ENCODE measurements around the gene EXOG.

EXOG gene

GRCh38 chr3:38473229-38473628 lies 22.9 kb upstream of the EXOG start:
- no peak for DNase-seq

GRCh38 chr3:38474928-38475605 lies 21.1 kb upstream of the EXOG start:
- no peak for DNase-seq

GRCh38 chr3:38475716-38476115 lies 20.4 kb upstream of the EXOG start:
- DNase-seq: no peak

- DNase-seq: no peak
These were observed 19.9 kb upstream of the EXOG start for GRCh38 chr3:38476157-38476756.

- DNase-seq: no peak
These were observed 18.9 kb upstream of the EXOG start for GRCh38 chr3:38477057-38477820.

GRCh38 chr3:38477839-38478450 lies 18.2 kb upstream of the EXOG start:
- no peak for DNase-seq

GRCh38 chr3:38478901-38479300 lies 17.2 kb upstream of the EXOG start:
- DNase-seq: no peak

- DNase-seq: peak; percentile 85
These were observed 16.6 kb upstream of the EXOG start for GRCh38 chr3:38479431-38480092.

- DNase-seq: no peak
These were observed 16.1 kb upstream of the EXOG start for GRCh38 chr3:38480093-38480445.

- DNase-seq: no peak
These were observed 15.2 kb upstream of the EXOG start for GRCh38 chr3:38480930-38481329.

GRCh38 chr3:38482951-38483350 lies 13.2 kb upstream of the EXOG start:
- DNase-seq: no peak

GRCh38 chr3:38487323-38487722 lies 8.8 kb upstream of the EXOG start:
- no peak for DNase-seq

GRCh38 chr3:38488949-38489348 lies 7.2 kb upstream of the EXOG start:
- DNase-seq: no peak

GRCh38 chr3:38489766-38490165 lies 6.4 kb upstream of the EXOG start:
- no peak for DNase-seq

GRCh38 chr3:38490281-38491030 lies 5.7 kb upstream of the EXOG start:
- peak; percentile 16 for DNase-seq

- no peak for DNase-seq
These were observed 4.9 kb upstream of the EXOG start for GRCh38 chr3:38491215-38491614.

- DNase-seq: peak; percentile 15
These were observed 3.1 kb upstream of the EXOG start for GRCh38 chr3:38493031-38493430.

GRCh38 chr3:38497031-38497430 lies 891 bp downstream of the EXOG start:
- peak; percentile 55 for DNase-seq

- no peak for DNase-seq
These were observed 4.7 kb downstream of the EXOG start for GRCh38 chr3:38500688-38501417.

GRCh38 chr3:38507120-38507519 lies 11.0 kb downstream of the EXOG start:
- no peak for DNase-seq

GRCh38 chr3:38509732-38510131 lies 13.6 kb downstream of the EXOG start:
- DNase-seq: no peak

GRCh38 chr3:38510631-38511030 lies 14.5 kb downstream of the EXOG start:
- DNase-seq: no peak

All from eye (tissue), 1 donor.